Endodermal cell (in vitro differentiated cells): ENCODE results near the gene MREG. TPM values are rescaled to one million over a fixed set of nuclear protein-coding genes. Genes with fewer than 3 reads are reported as not detected.
"Not testable (repeated sequence)": the region's sequence is repeated elsewhere in the genome, so short reads cannot be mapped to it uniquely, and the experiment has no call there.

ENCODE experiments used
- DNase-seq: peaks from one replicate; pipeline ENCODE4 v3.0.0-alpha.2; 2017
- H3K27ac ChIP-seq: 2 replicates; pipeline ENCODE4 v1.5.1; 2013; ENCODE audit warnings: mild to moderate bottlenecking, low read depth, low read length, moderate library complexity
- H3K27me3 ChIP-seq: 2 replicates; pipeline ENCODE4 v1.6.1; 2013; ENCODE audit warnings: mild to moderate bottlenecking, low read length, moderate library complexity; ENCODE audit not compliant: insufficient read depth, control insufficient read depth, poor library complexity, severe bottlenecking
- H3K36me3 ChIP-seq: 2 replicates; pipeline ENCODE4 v1.7.0; 2013; ENCODE audit warnings: mild to moderate bottlenecking, low read length, moderate library complexity; ENCODE audit not compliant: control insufficient read depth, insufficient read depth
- H3K4me1 ChIP-seq: one replicate; pipeline ENCODE4 v1.7.0; 2013; ENCODE audit warnings: low read length; ENCODE audit not compliant: control insufficient read depth, insufficient read depth
- H3K4me3 ChIP-seq: 2 replicates; pipeline ENCODE4 v1.5.1; 2013; ENCODE audit warnings: mild to moderate bottlenecking, low read length, moderate library complexity
- H3K9ac ChIP-seq: 2 replicates; pipeline ENCODE4 v1.6.1; 2013; ENCODE audit warnings: mild to moderate bottlenecking, low read length, moderate library complexity; ENCODE audit not compliant: poor library complexity, severe bottlenecking; ENCODE audit errors: extremely low read depth
- H3K9me3 ChIP-seq: 2 replicates; pipeline ENCODE4 v1.6.1; 2013; ENCODE audit warnings: mild to moderate bottlenecking, low read length, moderate library complexity; ENCODE audit not compliant: control insufficient read depth
- H3K27ac Mint-ChIP-seq: 2 replicates; pipeline ENCODE4 v1.8.0; 2020; ENCODE audit warnings: mixed read lengths
- H3K27me3 Mint-ChIP-seq: 2 replicates; pipeline ENCODE4 v1.8.0; 2021; ENCODE audit warnings: mild to moderate bottlenecking, mixed read lengths; ENCODE audit not compliant: insufficient read depth
- H3K36me3 Mint-ChIP-seq: 2 replicates; pipeline ENCODE4 v1.8.0; 2020; ENCODE audit warnings: low read depth, mixed read lengths
- H3K4me1 Mint-ChIP-seq: 2 replicates; pipeline ENCODE4 v1.8.0; 2020; ENCODE audit warnings: mixed read lengths
- H3K4me3 Mint-ChIP-seq: 2 replicates; pipeline ENCODE4 v1.8.0; 2020; ENCODE audit warnings: mild to moderate bottlenecking, moderate library complexity, mixed read lengths
- H3K9me3 Mint-ChIP-seq: 2 replicates; pipeline ENCODE4 v1.8.0; 2020; ENCODE audit warnings: mild to moderate bottlenecking, mixed read lengths
- CTCF ChIP-seq: fragments of 200-600 bp; sonication (generic); conservative IDR thresholded peaks from 2 replicates; pipeline ENCODE4 v1.5.0; 2021; ENCODE audit warnings: antibody characterized with exemption, mild to moderate bottlenecking
- WGBS, 2 experiments: methylation state at CpG; one replicate each; pipeline versions ENCODE4 v1.1.5 to v1.1.7; 2013; ENCODE audit warnings: missing lambda C conversion rate in 2 of 2, mixed read lengths in 1 of 2; ENCODE audit not compliant: insufficient coverage in 1 of 2, insufficient read length in 1 of 2; 5-methylcytosine and 5-hydroxymethylcytosine counted together
- total RNA-seq, 2 donors: library from RNA; stranded (reverse); fragmentation: NEBNext Ultra II Directional in 1 of 2; extraction: Animal tissue kit (Norgen Biotek cat#: 25700) in 1 of 2; gene quantifications; 2 replicates in 1 of 2; 3 replicates in 1 of 2; pipeline ENCODE4 v1.2.1, GENCODE V29; 2021

The MREG gene
- total RNA-seq, 2 donors from 2014 or later, result 13.0 to 17.8 TPM

- Mint-ChIP-seq H3K4me1 (peaks cover 10% of the 10 kb centered on the region), H3K36me3 (peaks cover 2% of the 10 kb centered on the region), H3K27me3 (no peaks in the 10 kb centered on the region), H3K27ac (peak overlapping the region; percentile 90), H3K4me3 (peak overlapping the region; percentile 83), H3K9me3 (no peaks in the 10 kb centered on the region)
- no peak for DNase-seq
- no peak for TF ChIP-seq CTCF
- peak overlapping the region; percentile 93 for H3K4me3 ChIP-seq
- H3K27ac ChIP-seq, result no peak overlapping the region
- no peaks in the 10 kb centered on the region for H3K36me3 ChIP-seq
- 2 to 6% methylated on average over 3 to 6 of the region's 6 CpGs for WGBS, 2 experiments
- no peaks in the 10 kb centered on the region for H3K4me1 ChIP-seq
- no peaks in the 10 kb centered on the region for H3K9me3 ChIP-seq
- peak overlapping the region; percentile 79 for H3K9ac ChIP-seq
- no peaks in the 10 kb centered on the region for H3K27me3 ChIP-seq
Observed at GRCh38 chr2:216012830-216013079, 596 bp downstream of the MREG start.

DNA sequence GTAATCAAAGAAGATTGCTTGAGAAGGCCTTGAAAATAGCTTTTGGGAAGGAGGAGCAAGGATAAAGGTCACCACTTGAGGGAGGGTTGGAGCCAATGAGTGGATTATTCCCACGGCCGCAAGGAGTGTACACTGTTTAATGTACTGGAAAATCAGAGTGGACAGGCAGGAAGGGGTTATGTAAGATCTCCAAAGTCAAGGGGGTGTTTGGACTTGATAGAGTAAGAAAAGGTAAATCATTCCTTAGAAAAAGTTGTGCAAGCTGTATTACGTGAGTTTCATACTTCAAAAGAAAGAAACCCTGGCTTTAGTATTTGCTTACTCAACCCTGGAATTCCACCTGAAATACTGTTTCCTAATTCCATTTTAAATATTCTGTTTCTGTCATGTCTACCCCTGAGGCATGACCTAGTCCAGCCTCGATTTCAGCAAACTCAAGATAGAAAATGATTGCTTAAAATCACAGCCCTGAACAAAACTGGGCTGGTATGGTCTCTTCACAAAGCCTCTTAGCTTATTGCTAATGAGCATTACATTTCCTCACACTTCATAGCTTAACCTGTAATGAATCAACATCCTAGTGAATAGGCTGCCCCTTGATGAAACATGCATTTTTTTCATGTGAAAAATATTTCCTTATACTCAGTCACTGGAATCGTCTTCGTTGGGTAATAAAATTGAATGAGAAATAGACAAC, 1.1 kb downstream of the MREG start:
- Mint-ChIP-seq H3K4me1 (peaks cover 10% of the 10 kb centered on the region), H3K9me3 (no peaks in the 10 kb centered on the region), H3K4me3 (peak overlapping the region; percentile 83), H3K27ac (peak overlapping the region; percentile 90), H3K36me3 (peaks cover 2% of the 10 kb centered on the region), H3K27me3 (no peaks in the 10 kb centered on the region)
- peak overlapping the region; percentile 79 for H3K9ac ChIP-seq
- TF ChIP-seq CTCF, result peak; percentile 43
- H3K4me1 ChIP-seq, result no peaks in the 10 kb centered on the region
- H3K27ac ChIP-seq, result no peak overlapping the region
- no peaks in the 10 kb centered on the region for H3K36me3 ChIP-seq
- peak overlapping the region; percentile 93 for H3K4me3 ChIP-seq
- peak; percentile 41 for DNase-seq
- H3K27me3 ChIP-seq, result no peaks in the 10 kb centered on the region
- 61 to 71% methylated on average over 4 to 6 of the region's 6 CpGs for WGBS, 2 experiments
- no peaks in the 10 kb centered on the region for H3K9me3 ChIP-seq

- H3K27ac Mint-ChIP-seq, H3K4me3 Mint-ChIP-seq, H3K4me3 ChIP-seq, H3K27ac ChIP-seq, H3K27me3 Mint-ChIP-seq, H3K9me3 Mint-ChIP-seq, H3K9ac ChIP-seq, DNase-seq, H3K36me3 Mint-ChIP-seq, H3K27me3 ChIP-seq, H3K9me3 ChIP-seq, H3K4me1 ChIP-seq, H3K36me3 ChIP-seq: not testable (repeated sequence)
- 94% methylated on average over 2 of the region's 2 CpGs for WGBS, 2 experiments
- H3K4me1 Mint-ChIP-seq, result peaks cover 21% of the 10 kb centered on the region
Observed at GRCh38 chr2:216009215-216009614, 4.1 kb downstream of the MREG start.

DNA sequence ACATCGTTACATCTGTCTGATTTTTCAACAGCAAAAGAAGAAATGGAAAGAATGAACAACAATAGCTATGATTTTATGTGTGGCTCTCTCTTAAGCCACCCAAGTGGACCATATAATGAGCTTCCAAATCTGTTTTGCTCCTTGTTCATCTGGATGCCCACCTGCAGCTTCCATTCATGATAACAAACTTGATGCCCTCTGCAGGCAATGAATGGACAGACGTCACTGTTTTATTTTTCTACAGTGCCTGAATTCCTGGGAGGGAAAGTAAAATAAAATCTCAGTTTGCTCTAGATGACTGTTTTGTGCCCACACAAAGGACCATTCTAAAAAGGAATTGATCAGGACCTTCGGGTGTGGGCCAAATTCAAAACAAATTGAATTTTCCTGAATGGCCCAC, 5.0 kb downstream of the MREG start:
- H3K36me3 ChIP-seq, result no peaks in the 10 kb centered on the region
- no peak overlapping the region for H3K4me3 Mint-ChIP-seq
- no peak overlapping the region for H3K9ac ChIP-seq
- H3K36me3 Mint-ChIP-seq, result peaks cover 2% of the 10 kb centered on the region
- no peak overlapping the region for H3K27ac Mint-ChIP-seq
- no peak for DNase-seq
- H3K27me3 Mint-ChIP-seq, result no peaks in the 10 kb centered on the region
- no peaks in the 10 kb centered on the region for H3K9me3 Mint-ChIP-seq
- H3K27ac ChIP-seq, result no peak overlapping the region
- no peak overlapping the region for H3K4me3 ChIP-seq
- peaks cover 19% of the 10 kb centered on the region for H3K4me1 Mint-ChIP-seq
- peak; percentile 31 for TF ChIP-seq CTCF
- H3K4me1 ChIP-seq, result no peaks in the 10 kb centered on the region
- 67 to 88% methylated on average over 2 to 3 of the region's 3 CpGs for WGBS, 2 experiments
- no peaks in the 10 kb centered on the region for H3K9me3 ChIP-seq
- H3K27me3 ChIP-seq, result no peaks in the 10 kb centered on the region
